HepG2 (cell line): ENCODE data around the gene GPC4. TPM values are rescaled to one million over a fixed set of nuclear protein-coding genes. Genes with fewer than 3 reads are reported as not detected.

ENCODE experiments used
- ATAC-seq: fragments of 200-7000 bp; cut with Tn5 transposase; 3 replicates; pipeline ENCODE4 v1.9.1; 2020; ENCODE audit warnings: mild to moderate bottlenecking, moderate library complexity
- BruUV-seq: library from RNA; stranded (reverse); fragments of 400-500 nt; replicated peaks from 2 replicates; lab custom pipeline; 2021; lab: Mats Ljungman, UMichigan
- CTCF ChIA-PET: fragments of 300-600 bp; formaldehyde crosslinking; extraction: SDS; loops from one replicate; lab custom pipeline; 2021; ENCODE audit warnings: low total read pairs, inconsistent platforms, low intra/inter-chr PET ratio; lab: Yijun Ruan, JAX
- POLR2A ChIA-PET: fragments of 350-600 bp; sonication (Branson Sonifier 250); formaldehyde crosslinking; loops from one replicate; lab custom pipeline; 2020; ENCODE audit warnings: antibody characterized with exemption, inconsistent platforms; lab: Yijun Ruan, JAX
- DNase-seq: peaks from one replicate; pipeline ENCODE4 v3.0.0-alpha.2; 2015; ENCODE audit warnings: low spot score
- FAIRE-seq: peaks from 3 replicates; lab custom pipeline; 2011; peaks lifted over from hg19 to GRCh38; lab: Jason Lieb, UNC
- H2AFZ ChIP-seq: one replicate; pipeline ENCODE4 v1.6.1; 2011; ENCODE audit warnings: low read length, inconsistent platforms
- H3K27ac ChIP-seq: fragments of 300-600 bp; 3 replicates; pipeline ENCODE4 v1.8.0; 2011; ENCODE audit warnings: mixed run types, mild to moderate bottlenecking, mixed read lengths, low read length, inconsistent platforms; ENCODE audit not compliant: insufficient read depth; ENCODE audit errors: extremely low read length
- H3K27me3 ChIP-seq, 2 experiments: fragments of 200-600 bp in 1 of 2; 2 replicates in 1 of 2; 3 replicates in 1 of 2; pipeline versions ENCODE4 v1.6.0 to v1.8.0; 2011; ENCODE audit warnings: low read length in 2 of 2, mild to moderate bottlenecking in 2 of 2, moderate library complexity in 2 of 2, inconsistent platforms in 1 of 2; ENCODE audit not compliant: insufficient read depth in 2 of 2, control insufficient read depth in 1 of 2
- H3K36me3 ChIP-seq, 2 experiments: fragments of 200-600 bp in 1 of 2; replicated peaks in 1 of 2; 2 replicates in 1 of 2; 3 replicates in 1 of 2; pipeline versions ENCODE4 v1.5.1 to v1.8.0; 2011; ENCODE audit warnings: low read length in 2 of 2, inconsistent platforms in 1 of 2; ENCODE audit not compliant: insufficient read depth in 2 of 2, control insufficient read depth in 1 of 2
- H3K4me1 ChIP-seq: 2 replicates; pipeline ENCODE4 v1.5.1; 2012; ENCODE audit warnings: low read length, inconsistent platforms; ENCODE audit not compliant: insufficient read depth
- H3K4me2 ChIP-seq: 2 replicates; pipeline ENCODE4 v1.6.0; 2011; ENCODE audit warnings: low read depth, low read length, inconsistent platforms
- H3K4me3 ChIP-seq, 3 experiments: fragments of 200-600 bp in 1 of 3; sonication (generic), shearing (Covaris generic) in 1 of 3; replicated peaks in 1 of 3; 2 replicates each; pipeline ENCODE4 v1.5.1; 2011 to 2016; ENCODE audit warnings: low read length in 3 of 3, inconsistent platforms in 2 of 3, low read depth in 2 of 3, mild to moderate bottlenecking in 2 of 3, control low read depth in 1 of 3, mixed read lengths in 1 of 3; ENCODE audit not compliant: insufficient read depth in 1 of 3
- H3K79me2 ChIP-seq: one replicate; pipeline ENCODE4 v1.6.1; 2011; ENCODE audit warnings: low read length, inconsistent platforms; ENCODE audit not compliant: insufficient read depth
- H3K9ac ChIP-seq: 2 replicates; pipeline ENCODE4 v1.6.0; 2011; ENCODE audit warnings: mild to moderate bottlenecking, low read depth, low read length, inconsistent platforms; ENCODE audit not compliant: insufficient read depth
- H3K9me3 ChIP-seq: 2 replicates; pipeline ENCODE4 v1.5.1; 2012; ENCODE audit warnings: mild to moderate bottlenecking, low read length
- H4K20me1 ChIP-seq: 2 replicates; pipeline ENCODE4 v1.6.0; 2011; ENCODE audit warnings: inconsistent platforms, mild to moderate bottlenecking, low read length, moderate library complexity; ENCODE audit not compliant: insufficient read depth
- ATF7-NPFF ChIP-seq: sonication (generic); formaldehyde crosslinking; IDR thresholded peaks from 2 replicates; pipeline ENCODE4 v1.8.1; 2023; ENCODE audit warnings: mild to moderate bottlenecking, low read depth, missing genetic modification reagents, moderate library complexity
- ZFAT ChIP-seq: sonication (generic); formaldehyde crosslinking; conservative IDR thresholded peaks from 2 replicates; pipeline ENCODE4 v1.8.1; 2023; ENCODE audit warnings: missing genetic modification reagents, inconsistent platforms
- ZNF18 ChIP-seq: sonication (generic); formaldehyde crosslinking; IDR thresholded peaks from 2 replicates; pipeline ENCODE4 v1.8.0; 2022; ENCODE audit warnings: mild to moderate bottlenecking, missing genetic modification reagents; ENCODE audit not compliant: insufficient replicate concordance
- ZNF549 ChIP-seq: sonication (generic); formaldehyde crosslinking; IDR thresholded peaks from 2 replicates; pipeline ENCODE4 v1.5.0; 2020; ENCODE audit warnings: missing genetic modification reagents
- WGBS: methylation state at CpG from one replicate; pipeline ENCODE4 v1.1.6; 2017; ENCODE audit warnings: low lambda C conversion rate; 5-methylcytosine and 5-hydroxymethylcytosine counted together
- in situ Hi-C: cut with HindIII; loops from 2 replicates; pipeline ENCODE4 v1.10.0; 2017; ENCODE audit warnings: low pct_unique_long_range_greater_than_20kb; ENCODE audit not compliant: extremely low pct_ligation_motif_present
- intact Hi-C: fragments of 100-400 bp; cut with micrococcal nuclease; formaldehyde crosslinking; loops from one replicate; pipeline ENCODE4 v1.10.0; 2022; ENCODE audit not compliant: unreplicated experiment
- polyA plus RNA-seq, 8 experiments: library from polyadenylated mRNA; depleted of rRNA in 3 of 8; stranded (reverse) in 7 of 8; unstranded in 1 of 8; fragments of >200 nt; fragmentation: Illumina TruSeq in 4 of 8; extraction: Trizol in 4 of 8; gene quantifications; 2 replicates each; pipeline versions ENCODE4 v1.2.1 to v1.2.3, GENCODE V29; 2011 to 2016; ENCODE audit warnings: low read depth in 4 of 8, missing spikeins in 1 of 8, mixed read lengths in 1 of 8; ENCODE audit not compliant: insufficient read depth in 1 of 8
- total RNA-seq, 5 experiments: library from RNA; depleted of rRNA; stranded (reverse); fragments of >200 nt; fragmentation: Illumina TruSeq; extraction: Trizol; gene quantifications; 2 replicates each; pipeline ENCODE4 v1.2.3, GENCODE V29; 2016; ENCODE audit warnings: low read depth in 1 of 5
- TF ChIP-seq, protein P1 (sequence below): IDR thresholded peaks from 2 replicates; pipeline ENCODE4 v1.6.1; 2016; ENCODE audit warnings: low read depth
- TF ChIP-seq, protein P2 (sequence below): fragments of 450-650 bp; IDR thresholded peaks from 2 replicates; pipeline ENCODE4 v1.6.1; 2016

Gene GPC4
- total and polyA plus RNA-seq, 2 of the 13 experiments (the other 11 are each of a cell fraction or from before 2014, with no cell fraction given), result 0.29 to 0.38 TPM

GRCh38 chrX:133307637-133308498, 107.4 kb downstream of the GPC4 start:
- 0% methylated on average over 3 of the region's 13 CpGs for WGBS
- BruUV-seq, result no TSS peak
- Histone ChIP-seq H3K4me1 (no peaks in the 10 kb centered on the region), H3K36me3 (no peaks in the 10 kb centered on the region), H3K27ac (no peak overlapping the region), H3K27me3 (no peaks in the 10 kb centered on the region; a peak in 1 of 5 replicates), H4K20me1 (no peaks in the 10 kb centered on the region), H3K4me3 (no peak overlapping the region), H3K9me3 (no peaks in the 10 kb centered on the region), H3K4me2 (no peak overlapping the region), H3K79me2 (no peaks in the 10 kb centered on the region), H2AFZ (no peak overlapping the region), H3K9ac (no peak overlapping the region)
- ChIA-PET CTCF (no interaction called here), POLR2A (no interaction called here)
- no peak for FAIRE-seq
- no peak for DNase-seq
- intact Hi-C loops, result no loop called here
- ATAC-seq, result no peak
- in situ Hi-C loops, result no loop called here
- TF ChIP-seq, protein P1, sequence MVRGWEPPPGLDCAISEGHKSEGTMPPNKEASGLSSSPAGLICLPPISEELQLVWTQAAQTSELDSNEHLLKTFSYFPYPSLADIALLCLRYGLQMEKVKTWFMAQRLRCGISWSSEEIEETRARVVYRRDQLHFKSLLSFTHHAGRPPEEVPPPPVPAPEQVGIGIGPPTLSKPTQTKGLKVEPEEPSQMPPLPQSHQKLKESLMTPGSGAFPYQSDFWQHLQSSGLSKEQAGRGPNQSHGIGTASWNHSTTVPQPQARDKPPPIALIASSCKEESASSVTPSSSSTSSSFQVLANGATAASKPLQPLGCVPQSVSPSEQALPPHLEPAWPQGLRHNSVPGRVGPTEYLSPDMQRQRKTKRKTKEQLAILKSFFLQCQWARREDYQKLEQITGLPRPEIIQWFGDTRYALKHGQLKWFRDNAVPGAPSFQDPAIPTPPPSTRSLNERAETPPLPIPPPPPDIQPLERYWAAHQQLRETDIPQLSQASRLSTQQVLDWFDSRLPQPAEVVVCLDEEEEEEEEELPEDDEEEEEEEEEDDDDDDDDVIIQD (CRISPR knock-in tag), result no peak
- TF ChIP-seq ATF7-NPFF (CRISPR knock-in tag) (no peak), ZFAT (CRISPR knock-in tag) (no peak), ZNF549 (no peak), ZNF18 (CRISPR knock-in tag) (no peak)
- TF ChIP-seq, protein P2, sequence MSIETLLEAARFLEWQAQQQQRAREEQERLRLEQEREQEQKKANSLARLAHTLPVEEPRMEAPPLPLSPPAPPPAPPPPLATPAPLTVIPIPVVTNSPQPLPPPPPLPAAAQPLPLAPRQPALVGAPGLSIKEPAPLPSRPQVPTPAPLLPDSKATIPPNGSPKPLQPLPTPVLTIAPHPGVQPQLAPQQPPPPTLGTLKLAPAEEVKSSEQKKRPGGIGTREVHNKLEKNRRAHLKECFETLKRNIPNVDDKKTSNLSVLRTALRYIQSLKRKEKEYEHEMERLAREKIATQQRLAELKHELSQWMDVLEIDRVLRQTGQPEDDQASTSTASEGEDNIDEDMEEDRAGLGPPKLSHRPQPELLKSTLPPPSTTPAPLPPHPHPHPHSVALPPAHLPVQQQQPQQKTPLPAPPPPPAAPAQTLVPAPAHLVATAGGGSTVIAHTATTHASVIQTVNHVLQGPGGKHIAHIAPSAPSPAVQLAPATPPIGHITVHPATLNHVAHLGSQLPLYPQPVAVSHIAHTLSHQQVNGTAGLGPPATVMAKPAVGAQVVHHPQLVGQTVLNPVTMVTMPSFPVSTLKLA, result no peak
